ENCODE data around the gene CACNA1B.

Gene CACNA1B

DNA sequence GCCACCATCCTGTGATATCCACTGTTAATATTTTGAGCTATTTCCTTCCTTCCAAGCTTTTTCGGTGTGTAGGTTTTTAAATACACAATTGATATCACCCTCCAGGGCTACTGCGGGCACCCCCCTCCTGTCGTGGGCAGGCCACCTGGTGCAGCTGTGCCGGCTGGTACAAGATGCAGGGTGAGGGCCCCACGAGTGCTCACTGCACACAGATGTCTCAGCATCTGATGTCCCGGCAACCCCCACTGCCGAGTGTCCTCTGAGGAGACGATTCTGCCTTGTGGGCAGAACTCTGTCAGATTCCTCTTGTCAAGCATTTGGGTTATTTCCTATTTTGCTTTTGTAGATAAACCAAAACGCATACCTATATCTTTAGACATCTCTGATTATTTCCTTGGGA, 25.1 kb downstream of the CACNA1B start:
- TF ChIP-seq, protein P1, sequence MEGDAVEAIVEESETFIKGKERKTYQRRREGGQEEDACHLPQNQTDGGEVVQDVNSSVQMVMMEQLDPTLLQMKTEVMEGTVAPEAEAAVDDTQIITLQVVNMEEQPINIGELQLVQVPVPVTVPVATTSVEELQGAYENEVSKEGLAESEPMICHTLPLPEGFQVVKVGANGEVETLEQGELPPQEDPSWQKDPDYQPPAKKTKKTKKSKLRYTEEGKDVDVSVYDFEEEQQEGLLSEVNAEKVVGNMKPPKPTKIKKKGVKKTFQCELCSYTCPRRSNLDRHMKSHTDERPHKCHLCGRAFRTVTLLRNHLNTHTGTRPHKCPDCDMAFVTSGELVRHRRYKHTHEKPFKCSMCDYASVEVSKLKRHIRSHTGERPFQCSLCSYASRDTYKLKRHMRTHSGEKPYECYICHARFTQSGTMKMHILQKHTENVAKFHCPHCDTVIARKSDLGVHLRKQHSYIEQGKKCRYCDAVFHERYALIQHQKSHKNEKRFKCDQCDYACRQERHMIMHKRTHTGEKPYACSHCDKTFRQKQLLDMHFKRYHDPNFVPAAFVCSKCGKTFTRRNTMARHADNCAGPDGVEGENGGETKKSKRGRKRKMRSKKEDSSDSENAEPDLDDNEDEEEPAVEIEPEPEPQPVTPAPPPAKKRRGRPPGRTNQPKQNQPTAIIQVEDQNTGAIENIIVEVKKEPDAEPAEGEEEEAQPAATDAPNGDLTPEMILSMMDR (IDR thresholded peaks at IDR 0.05; ENCODE audit: low read depth, low read length): no peak
- Histone ChIP-seq H3K27ac (no peak overlapping the region), H3K27me3 (ENCODE audit: insufficient read depth, low read depth, severe bottlenecking) (no peaks in the 10 kb centered on the region), H3K36me3 (no peaks in the 10 kb centered on the region), H3K9me3 (ENCODE audit: severe bottlenecking) (no peaks in the 10 kb centered on the region), H3K4me3 (ENCODE audit: low read depth, low read length) (no peak overlapping the region)
- no peak for DNase-seq

DNA sequence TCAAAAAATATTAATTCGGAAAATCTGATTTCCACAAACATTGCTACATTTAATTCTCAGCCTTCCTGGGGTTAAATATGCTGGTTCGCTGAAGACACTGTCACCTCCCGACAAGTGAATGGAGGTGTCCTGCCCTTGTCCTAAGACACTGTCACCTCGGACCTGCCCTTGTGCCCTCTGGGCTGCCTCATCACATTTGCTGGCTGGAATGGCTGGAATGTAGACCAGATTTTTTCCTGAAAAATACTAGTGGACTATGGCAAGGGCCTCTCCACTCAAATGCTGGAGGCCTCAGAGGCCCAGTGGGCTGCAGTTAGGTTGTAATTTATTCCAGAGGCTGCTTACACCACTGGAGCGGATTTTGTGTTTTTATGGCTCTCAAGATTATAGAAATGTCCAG, 28.2 kb downstream of the CACNA1B start:
- TF ChIP-seq, protein P1 (IDR thresholded peaks at IDR 0.05; ENCODE audit: low read depth, low read length): no peak
- H3K36me3 ChIP-seq: no peaks in the 10 kb centered on the region
- no peaks in the 10 kb centered on the region for H3K27me3 ChIP-seq (ENCODE audit: insufficient read depth, low read depth, severe bottlenecking)
- H3K9me3 ChIP-seq (ENCODE audit: severe bottlenecking): no peaks in the 10 kb centered on the region
- no peak overlapping the region for H3K27ac ChIP-seq
- no peak for DNase-seq
- no peak overlapping the region for H3K4me3 ChIP-seq (ENCODE audit: low read depth, low read length)

DNA sequence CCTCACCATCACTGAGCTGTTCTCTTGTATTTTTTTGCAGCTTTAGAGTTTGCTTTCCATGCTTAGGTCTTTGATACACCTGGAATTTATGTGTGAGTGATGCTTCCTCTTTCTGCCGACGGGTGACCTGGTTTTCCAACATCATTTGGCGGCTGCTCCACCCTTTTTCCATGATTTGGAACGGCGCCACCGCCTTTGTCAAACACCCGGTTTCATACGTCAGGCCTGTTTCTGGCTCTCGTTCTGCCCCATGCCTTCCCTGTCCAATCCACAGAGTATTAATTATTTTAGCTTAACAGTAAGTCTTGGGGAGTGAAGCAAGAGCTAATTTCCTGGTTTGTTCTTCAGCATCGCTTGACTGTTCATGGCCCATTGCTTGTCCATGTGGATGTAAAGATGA, 30.2 kb downstream of the CACNA1B start:
- TF ChIP-seq, protein P1 (IDR thresholded peaks at IDR 0.05; ENCODE audit: low read depth, low read length): no peak
- DNase-seq: no peak
- H3K9me3 ChIP-seq (ENCODE audit: severe bottlenecking): no peaks in the 10 kb centered on the region
- H3K27ac ChIP-seq: no peak overlapping the region
- H3K4me3 ChIP-seq (ENCODE audit: low read depth, low read length): no peak overlapping the region
- H3K27me3 ChIP-seq (ENCODE audit: insufficient read depth, low read depth, severe bottlenecking): no peaks in the 10 kb centered on the region
- no peaks in the 10 kb centered on the region; the same call in 1 of the 2 replicates for H3K36me3 ChIP-seq

DNA sequence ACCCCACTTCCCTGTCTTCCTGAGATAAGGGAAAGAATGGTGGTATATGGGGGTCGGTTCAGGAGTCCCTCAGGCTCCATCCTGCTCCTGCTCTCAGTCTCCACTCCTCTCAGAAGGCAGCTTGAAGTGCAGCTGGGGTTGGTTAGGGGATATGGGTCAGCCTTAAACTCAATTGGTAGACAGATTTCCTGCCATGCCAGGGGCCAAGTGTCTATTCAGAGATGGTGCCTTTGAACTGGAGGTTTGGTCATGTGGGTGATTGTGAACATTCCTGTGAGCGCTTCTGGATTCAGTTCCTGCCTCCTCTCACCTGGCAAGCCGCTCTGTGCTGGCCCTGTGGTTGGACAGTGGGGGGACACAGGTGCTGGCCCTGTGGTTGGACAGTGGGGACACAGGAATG, 35.1 kb downstream of the CACNA1B start:
- Histone ChIP-seq H3K27me3 (ENCODE audit: insufficient read depth, low read depth, severe bottlenecking) (no peaks in the 10 kb centered on the region), H3K36me3 (peaks cover 23% of the 10 kb centered on the region)
- TF ChIP-seq, protein P1 (IDR thresholded peaks at IDR 0.05; ENCODE audit: low read depth, low read length): no peak

DNA sequence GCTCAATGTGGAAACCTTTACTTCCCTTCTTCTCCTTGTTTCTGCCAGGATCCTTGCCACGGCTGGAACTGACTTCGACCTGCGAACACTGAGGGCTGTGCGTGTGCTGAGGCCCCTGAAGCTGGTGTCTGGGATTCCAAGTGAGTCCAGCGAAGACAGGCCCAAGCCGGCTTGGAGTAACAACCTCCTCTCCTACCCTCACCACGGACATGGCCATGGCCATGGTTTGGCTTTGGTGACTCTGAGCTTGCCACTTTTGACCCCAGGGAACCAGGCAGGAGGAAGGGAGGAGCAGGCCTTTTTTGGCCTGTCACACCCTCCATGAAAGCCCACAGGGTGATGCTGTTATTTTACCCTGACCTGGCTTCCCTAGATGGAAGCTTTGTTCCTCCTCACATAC, 35.5 kb downstream of the CACNA1B start:
- DNase-seq: no peak
- Histone ChIP-seq H3K36me3 (peaks cover 27% of the 10 kb centered on the region), H3K9me3 (ENCODE audit: severe bottlenecking) (no peaks in the 10 kb centered on the region), H3K4me3 (ENCODE audit: low read depth, low read length) (no peak overlapping the region), H3K27ac (no peak overlapping the region), H3K27me3 (ENCODE audit: insufficient read depth, low read depth, severe bottlenecking) (no peaks in the 10 kb centered on the region)
- TF ChIP-seq, protein P1 (IDR thresholded peaks at IDR 0.05; ENCODE audit: low read depth, low read length): no peak

More for the DNA sequence above, 35.1 kb downstream of the CACNA1B start:
- Histone ChIP-seq H3K4me3 (ENCODE audit: low read depth, low read length) (no peak overlapping the region), H3K9me3 (ENCODE audit: severe bottlenecking) (no peaks in the 10 kb centered on the region), H3K27ac (no peak overlapping the region)
- DNase-seq: no peak
